Calu3 (cell line): ENCODE results near the gene EZR. TPM values are rescaled to one million over a fixed set of nuclear protein-coding genes. Genes with fewer than 3 reads are reported as not detected.

Source experiments
- BruUV-seq: library from RNA; stranded (reverse); fragments of 400-500 nt; replicated peaks from 2 replicates; lab custom pipeline; 2021; lab: Mats Ljungman, UMichigan
- CTCF ChIA-PET: fragments of 300-600 bp; sonication (Branson Sonifier 250); formaldehyde crosslinking; loops from one replicate; lab custom pipeline; 2022; ENCODE audit warnings: antibody characterized with exemption; lab: Charles Lee
- DNase-seq: peaks from one replicate; pipeline ENCODE4 v3.0.0; 2022
- H3K27ac Mint-ChIP-seq: one replicate; pipeline ENCODE4 v1.8.0; 2022; ENCODE audit warnings: mixed read lengths; ENCODE audit not compliant: unreplicated experiment
- H3K27me3 Mint-ChIP-seq: one replicate; pipeline ENCODE4 v1.8.0; 2022; ENCODE audit warnings: mixed read lengths; ENCODE audit not compliant: unreplicated experiment
- H3K36me3 Mint-ChIP-seq: one replicate; pipeline ENCODE4 v1.8.0; 2022; ENCODE audit warnings: mild to moderate bottlenecking, moderate library complexity, mixed read lengths; ENCODE audit not compliant: insufficient read depth, unreplicated experiment
- H3K4me1 Mint-ChIP-seq: one replicate; pipeline ENCODE4 v1.8.0; 2022; ENCODE audit warnings: mild to moderate bottlenecking, low read depth, mixed read lengths; ENCODE audit not compliant: unreplicated experiment
- H3K4me3 Mint-ChIP-seq: one replicate; pipeline ENCODE4 v1.8.0; 2022; ENCODE audit warnings: mild to moderate bottlenecking, low read depth, moderate library complexity, mixed read lengths; ENCODE audit not compliant: unreplicated experiment
- H3K9me3 Mint-ChIP-seq: one replicate; pipeline ENCODE4 v1.8.0; 2022; ENCODE audit warnings: low read depth, mixed read lengths; ENCODE audit not compliant: unreplicated experiment
- CTCF ChIP-seq: fragments of 200-600 bp; IDR thresholded peaks from one replicate; pipeline ENCODE4 v1.8.0; 2022; ENCODE audit warnings: antibody characterized with exemption; ENCODE audit not compliant: unreplicated experiment
- intact Hi-C: fragments of 100-400 bp; cut with micrococcal nuclease; formaldehyde crosslinking; loops from one replicate; pipeline ENCODE4 v1.10.0; 2022; ENCODE audit not compliant: unreplicated experiment
- total RNA-seq: library from RNA; stranded (reverse); gene quantifications from 2 replicates; pipeline ENCODE4 v1.2.3, GENCODE V29; 2022

EZR gene
- total RNA-seq, 1 experiment from 2014 or later, result 935 TPM

GRCh38 chr6:158813032-158813431, 6.1 kb downstream of the EZR start:
- Mint-ChIP-seq H3K4me3 (peak overlapping the region; percentile 85), H3K4me1 (peaks cover 45% of the 10 kb centered on the region), H3K36me3 (peaks cover 100% of the 10 kb centered on the region), H3K9me3 (no peaks in the 10 kb centered on the region), H3K27me3 (no peaks in the 10 kb centered on the region), H3K27ac (peak overlapping the region; percentile 97)
- intact Hi-C loops, result no loop called here
- CTCF ChIA-PET, result interaction anchor here (0.8 to 2.0 kb wide), 4 partner anchors 21 to 159 kb away, joined by 5 to 10 read pairs (median 7); no protein-coding TSS in a partner anchor
- no peak for TF ChIP-seq CTCF
- no peak for DNase-seq
- no TSS peak for BruUV-seq

GRCh38 chr6:158812611-158813010, 6.6 kb downstream of the EZR start:
- no peak for DNase-seq
- Mint-ChIP-seq H3K4me1 (peaks cover 50% of the 10 kb centered on the region), H3K27me3 (no peaks in the 10 kb centered on the region), H3K27ac (peak overlapping the region; percentile 97), H3K36me3 (peaks cover 100% of the 10 kb centered on the region), H3K4me3 (peak overlapping the region; percentile 85), H3K9me3 (no peaks in the 10 kb centered on the region)
- intact Hi-C loops, result no loop called here
- TF ChIP-seq CTCF, result no peak
- BruUV-seq, result no TSS peak
- CTCF ChIA-PET, result interaction anchor here (1.6 to 2.0 kb wide), 3 partner anchors 41 to 57 kb away, joined by 4 to 12 read pairs (median 6); no protein-coding TSS in a partner anchor

GRCh38 chr6:158810155-158811095, 8.7 kb downstream of the EZR start:
- DNase-seq, result no peak
- no TSS peak for BruUV-seq
- Mint-ChIP-seq H3K4me3 (peak overlapping the region; percentile 85), H3K4me1 (peaks cover 71% of the 10 kb centered on the region), H3K27me3 (no peaks in the 10 kb centered on the region), H3K9me3 (no peaks in the 10 kb centered on the region), H3K36me3 (peaks cover 100% of the 10 kb centered on the region), H3K27ac (peak overlapping the region; percentile 97)
- CTCF ChIA-PET, result interaction anchor here (1.2 kb wide), 1 partner anchor 11 kb away, joined by 4 read pairs; no protein-coding TSS in a partner anchor
- intact Hi-C loops, result loop anchor here (2.0 kb wide), 1 partner anchor 42 kb away; no protein-coding TSS in a partner anchor
- no peak for TF ChIP-seq CTCF

DNA sequence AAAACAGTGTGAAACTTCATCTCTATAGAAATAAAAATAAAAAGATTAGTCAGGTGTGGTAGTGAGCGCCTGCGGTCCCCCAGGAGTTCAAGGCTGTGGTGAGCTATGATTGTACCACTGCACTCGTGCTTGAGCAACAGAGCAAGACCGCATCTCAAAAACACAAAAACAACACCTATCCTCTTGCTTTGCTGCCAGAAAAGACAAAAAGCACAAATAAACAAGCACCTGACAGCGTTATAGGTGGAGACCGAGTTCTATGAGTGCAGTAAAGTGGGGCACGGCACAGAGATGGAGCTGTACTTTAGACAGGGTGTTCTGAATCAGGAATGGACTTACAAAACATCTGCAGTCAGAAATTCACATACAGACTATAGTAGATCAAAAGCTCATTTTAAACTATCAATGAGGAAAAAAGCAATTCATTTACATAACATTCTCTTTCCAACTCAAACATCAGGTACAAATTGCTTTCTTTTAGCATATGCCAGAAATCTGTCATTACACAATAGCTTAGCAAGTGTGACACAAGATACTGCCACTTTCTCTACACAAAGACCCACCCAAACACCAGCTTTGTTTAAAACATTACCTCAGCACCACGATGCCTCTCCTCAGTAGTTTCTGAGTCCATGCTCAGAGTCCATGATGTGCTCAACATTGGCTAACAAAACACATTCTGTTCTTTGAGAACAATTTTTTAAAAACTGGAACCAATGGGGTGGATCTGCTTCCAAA, 10.1 kb downstream of the EZR start:
- Mint-ChIP-seq H3K36me3 (peaks cover 100% of the 10 kb centered on the region), H3K27me3 (no peaks in the 10 kb centered on the region), H3K4me1 (peaks cover 77% of the 10 kb centered on the region), H3K27ac (peak overlapping the region; percentile 97), H3K9me3 (no peaks in the 10 kb centered on the region), H3K4me3 (peak overlapping the region; percentile 85)
- no peak for TF ChIP-seq CTCF
- CTCF ChIA-PET, result interaction anchor here (0.6 to 1.2 kb wide), 4 partner anchors 10 to 164 kb away, joined by 3 to 11 read pairs (median 4); no protein-coding TSS in a partner anchor
- intact Hi-C loops, result no loop called here
- DNase-seq, result no peak
- no TSS peak for BruUV-seq
